ENCODE results near the gene NCKAP5.

NCKAP5 gene

GRCh38 chr2:133418021-133418420, 150.2 kb downstream of the NCKAP5 start:
- no peak overlapping the region for H3K4me3 ChIP-seq (ENCODE audit: low read depth in 1 of 2, low read length in 2 of 2)
- H3K27me3 ChIP-seq (ENCODE audit: control insufficient read depth in 1 of 2, insufficient read depth in 2 of 2, low read length in 2 of 2) = no peaks in the 10 kb centered on the region
- no peak overlapping the region for H3K9ac ChIP-seq (ENCODE audit: low read depth in 1 of 2, low read length in 2 of 2)
- no peaks in the 10 kb centered on the region for H3K36me3 ChIP-seq (ENCODE audit: control insufficient read depth in 1 of 2, insufficient read depth in 2 of 2, low read length in 2 of 2)
- H3K27ac ChIP-seq (ENCODE audit: low read depth, low read length) = no peak overlapping the region
- H3K4me1 ChIP-seq (ENCODE audit: control insufficient read depth in 1 of 2, insufficient read depth in 2 of 2, low read length in 2 of 2) = peaks cover 12 to 17% of the 10 kb centered on the region in 2 donors
- no peaks in the 10 kb centered on the region for H3K9me3 ChIP-seq (ENCODE audit: control insufficient read depth in 1 of 2, low read length in 2 of 2)

GRCh38 chr2:133417415-133417814, 150.8 kb downstream of the NCKAP5 start:
- Histone ChIP-seq H3K27me3 (ENCODE audit: control insufficient read depth in 1 of 2, insufficient read depth in 2 of 2, low read length in 2 of 2) (no peaks in the 10 kb centered on the region), H3K9ac (ENCODE audit: low read depth in 1 of 2, low read length in 2 of 2) (no peak overlapping the region), H3K4me1 (ENCODE audit: control insufficient read depth in 1 of 2, insufficient read depth in 2 of 2, low read length in 2 of 2) (peaks cover 11 to 17% of the 10 kb centered on the region in 2 donors), H3K27ac (ENCODE audit: low read depth, low read length) (no peak overlapping the region), H3K36me3 (ENCODE audit: control insufficient read depth in 1 of 2, insufficient read depth in 2 of 2, low read length in 2 of 2) (no peaks in the 10 kb centered on the region), H3K9me3 (ENCODE audit: control insufficient read depth in 1 of 2, low read length in 2 of 2) (no peaks in the 10 kb centered on the region), H3K4me3 (ENCODE audit: low read depth in 1 of 2, low read length in 2 of 2) (no peak overlapping the region)

GRCh38 chr2:133416736-133417135, 151.5 kb downstream of the NCKAP5 start:
- peaks cover 5 to 10% of the 10 kb centered on the region in 2 donors for H3K4me1 ChIP-seq (ENCODE audit: control insufficient read depth in 1 of 2, insufficient read depth in 2 of 2, low read length in 2 of 2)
- H3K36me3 ChIP-seq (ENCODE audit: control insufficient read depth in 1 of 2, insufficient read depth in 2 of 2, low read length in 2 of 2) = no peaks in the 10 kb centered on the region
- no peaks in the 10 kb centered on the region for H3K9me3 ChIP-seq (ENCODE audit: control insufficient read depth in 1 of 2, low read length in 2 of 2)
- no peak overlapping the region for H3K9ac ChIP-seq (ENCODE audit: low read depth in 1 of 2, low read length in 2 of 2)
- no peak overlapping the region for H3K4me3 ChIP-seq (ENCODE audit: low read depth in 1 of 2, low read length in 2 of 2)
- H3K27me3 ChIP-seq (ENCODE audit: control insufficient read depth in 1 of 2, insufficient read depth in 2 of 2, low read length in 2 of 2) = no peaks in the 10 kb centered on the region
- H3K27ac ChIP-seq (ENCODE audit: low read depth, low read length) = no peak overlapping the region

GRCh38 chr2:133416146-133416545, 152.1 kb downstream of the NCKAP5 start:
- Histone ChIP-seq H3K4me3 (ENCODE audit: low read depth in 1 of 2, low read length in 2 of 2) (no peak overlapping the region), H3K9me3 (ENCODE audit: control insufficient read depth in 1 of 2, low read length in 2 of 2) (no peaks in the 10 kb centered on the region), H3K27ac (ENCODE audit: low read depth, low read length) (no peak overlapping the region), H3K27me3 (ENCODE audit: control insufficient read depth in 1 of 2, insufficient read depth in 2 of 2, low read length in 2 of 2) (no peaks in the 10 kb centered on the region), H3K36me3 (ENCODE audit: control insufficient read depth in 1 of 2, insufficient read depth in 2 of 2, low read length in 2 of 2) (no peaks in the 10 kb centered on the region), H3K4me1 (ENCODE audit: control insufficient read depth in 1 of 2, insufficient read depth in 2 of 2, low read length in 2 of 2) (peaks cover 0 to 7% of the 10 kb centered on the region in 2 donors), H3K9ac (ENCODE audit: low read depth in 1 of 2, low read length in 2 of 2) (no peak overlapping the region)

GRCh38 chr2:133415210-133415876, 152.9 kb downstream of the NCKAP5 start:
- H3K9me3 ChIP-seq (ENCODE audit: control insufficient read depth in 1 of 2, low read length in 2 of 2) = no peaks in the 10 kb centered on the region
- H3K4me1 ChIP-seq (ENCODE audit: control insufficient read depth in 1 of 2, insufficient read depth in 2 of 2, low read length in 2 of 2) = no peaks in the 10 kb centered on the region
- H3K4me3 ChIP-seq (ENCODE audit: low read depth in 1 of 2, low read length in 2 of 2) = no peak overlapping the region
- H3K27ac ChIP-seq (ENCODE audit: low read depth, low read length) = no peak overlapping the region
- no peaks in the 10 kb centered on the region for H3K36me3 ChIP-seq (ENCODE audit: control insufficient read depth in 1 of 2, insufficient read depth in 2 of 2, low read length in 2 of 2)
- H3K9ac ChIP-seq (ENCODE audit: low read depth in 1 of 2, low read length in 2 of 2) = no peak overlapping the region
- H3K27me3 ChIP-seq (ENCODE audit: control insufficient read depth in 1 of 2, insufficient read depth in 2 of 2, low read length in 2 of 2) = no peaks in the 10 kb centered on the region

GRCh38 chr2:133414486-133415209, 153.6 kb downstream of the NCKAP5 start:
- Histone ChIP-seq H3K4me3 (ENCODE audit: low read depth in 1 of 2, low read length in 2 of 2) (no peak overlapping the region), H3K4me1 (ENCODE audit: control insufficient read depth in 1 of 2, insufficient read depth in 2 of 2, low read length in 2 of 2) (no peaks in the 10 kb centered on the region), H3K9me3 (ENCODE audit: control insufficient read depth in 1 of 2, low read length in 2 of 2) (no peaks in the 10 kb centered on the region), H3K27me3 (ENCODE audit: control insufficient read depth in 1 of 2, insufficient read depth in 2 of 2, low read length in 2 of 2) (no peaks in the 10 kb centered on the region), H3K9ac (ENCODE audit: low read depth in 1 of 2, low read length in 2 of 2) (no peak overlapping the region), H3K36me3 (ENCODE audit: control insufficient read depth in 1 of 2, insufficient read depth in 2 of 2, low read length in 2 of 2) (no peaks in the 10 kb centered on the region), H3K27ac (ENCODE audit: low read depth, low read length) (no peak overlapping the region)

GRCh38 chr2:133413863-133414262, 154.4 kb downstream of the NCKAP5 start:
- Histone ChIP-seq H3K4me1 (ENCODE audit: control insufficient read depth in 1 of 2, insufficient read depth in 2 of 2, low read length in 2 of 2) (no peaks in the 10 kb centered on the region), H3K9me3 (ENCODE audit: control insufficient read depth in 1 of 2, low read length in 2 of 2) (no peaks in the 10 kb centered on the region), H3K9ac (ENCODE audit: low read depth in 1 of 2, low read length in 2 of 2) (no peak overlapping the region), H3K4me3 (ENCODE audit: low read depth in 1 of 2, low read length in 2 of 2) (no peak overlapping the region), H3K36me3 (ENCODE audit: control insufficient read depth in 1 of 2, insufficient read depth in 2 of 2, low read length in 2 of 2) (no peaks in the 10 kb centered on the region), H3K27ac (ENCODE audit: low read depth, low read length) (no peak overlapping the region), H3K27me3 (ENCODE audit: control insufficient read depth in 1 of 2, insufficient read depth in 2 of 2, low read length in 2 of 2) (no peaks in the 10 kb centered on the region)

- Histone ChIP-seq H3K4me1 (ENCODE audit: control insufficient read depth in 1 of 2, insufficient read depth in 2 of 2, low read length in 2 of 2) (no peaks in the 10 kb centered on the region), H3K27ac (ENCODE audit: low read depth, low read length) (no peak overlapping the region), H3K9me3 (ENCODE audit: control insufficient read depth in 1 of 2, low read length in 2 of 2) (no peaks in the 10 kb centered on the region), H3K36me3 (ENCODE audit: control insufficient read depth in 1 of 2, insufficient read depth in 2 of 2, low read length in 2 of 2) (no peaks in the 10 kb centered on the region), H3K4me3 (ENCODE audit: low read depth in 1 of 2, low read length in 2 of 2) (no peak overlapping the region), H3K9ac (ENCODE audit: low read depth in 1 of 2, low read length in 2 of 2) (no peak overlapping the region), H3K27me3 (ENCODE audit: control insufficient read depth in 1 of 2, insufficient read depth in 2 of 2, low read length in 2 of 2) (no peaks in the 10 kb centered on the region)
Measured at GRCh38 chr2:133412694-133413093, 155.6 kb downstream of the NCKAP5 start.

GRCh38 chr2:133411857-133412256, 156.4 kb downstream of the NCKAP5 start:
- Histone ChIP-seq H3K27me3 (ENCODE audit: control insufficient read depth in 1 of 2, insufficient read depth in 2 of 2, low read length in 2 of 2) (no peaks in the 10 kb centered on the region), H3K4me3 (ENCODE audit: low read depth in 1 of 2, low read length in 2 of 2) (no peak overlapping the region), H3K27ac (ENCODE audit: low read depth, low read length) (no peak overlapping the region), H3K4me1 (ENCODE audit: control insufficient read depth in 1 of 2, insufficient read depth in 2 of 2, low read length in 2 of 2) (no peaks in the 10 kb centered on the region), H3K9me3 (ENCODE audit: control insufficient read depth in 1 of 2, low read length in 2 of 2) (no peaks in the 10 kb centered on the region), H3K9ac (ENCODE audit: low read depth in 1 of 2, low read length in 2 of 2) (no peak overlapping the region), H3K36me3 (ENCODE audit: control insufficient read depth in 1 of 2, insufficient read depth in 2 of 2, low read length in 2 of 2) (no peaks in the 10 kb centered on the region)

GRCh38 chr2:133411101-133411500, 157.2 kb downstream of the NCKAP5 start:
- Histone ChIP-seq H3K9ac (ENCODE audit: low read depth in 1 of 2, low read length in 2 of 2) (no peak overlapping the region), H3K27ac (ENCODE audit: low read depth, low read length) (no peak overlapping the region), H3K9me3 (ENCODE audit: control insufficient read depth in 1 of 2, low read length in 2 of 2) (no peaks in the 10 kb centered on the region), H3K4me1 (ENCODE audit: control insufficient read depth in 1 of 2, insufficient read depth in 2 of 2, low read length in 2 of 2) (no peaks in the 10 kb centered on the region), H3K36me3 (ENCODE audit: control insufficient read depth in 1 of 2, insufficient read depth in 2 of 2, low read length in 2 of 2) (no peaks in the 10 kb centered on the region), H3K27me3 (ENCODE audit: control insufficient read depth in 1 of 2, insufficient read depth in 2 of 2, low read length in 2 of 2) (no peaks in the 10 kb centered on the region), H3K4me3 (ENCODE audit: low read depth in 1 of 2, low read length in 2 of 2) (no peak overlapping the region)
